ENCODE measurements around the gene TSNAX. TPM values are rescaled to one million over a fixed set of nuclear protein-coding genes. Genes with fewer than 3 reads are reported as not detected.
"Not testable (repeated sequence)": the region's sequence is repeated elsewhere in the genome, so short reads cannot be mapped to it uniquely, and the experiment has no call there.

TSNAX gene
- total RNA-seq, 2 experiments from 2014 or later: 28.3 to 38.0 TPM

DNA sequence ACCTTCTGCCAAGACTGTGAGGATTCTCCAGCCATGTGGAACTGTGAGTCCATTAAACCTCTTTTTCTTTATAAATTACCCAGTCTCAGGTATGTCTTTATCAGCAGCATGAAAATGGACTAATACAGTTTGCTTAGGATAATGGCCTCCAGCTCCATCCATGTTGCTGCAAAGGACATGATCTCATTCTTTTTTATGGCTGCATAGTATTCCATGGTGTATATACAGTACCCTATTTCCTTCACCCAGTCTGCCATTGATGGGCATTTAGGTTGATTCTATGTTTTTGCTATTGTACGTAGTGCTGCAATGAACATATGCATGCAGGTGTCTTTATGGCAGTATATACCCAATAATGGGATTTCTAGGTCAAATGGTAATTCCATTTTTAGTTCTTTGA, 25.3 kb upstream of the TSNAX start:
- CTCF ChIA-PET, H3K27ac Mint-ChIP-seq, ATAC-seq, H3K4me3 Mint-ChIP-seq, H3K36me3 Mint-ChIP-seq, DNase-seq, H3K4me1 Mint-ChIP-seq: not testable (repeated sequence)
- Mint-ChIP-seq H3K9me3 (ENCODE audit: low read depth) (peaks cover 23% of the 10 kb centered on the region), H3K27me3 (peaks cover 19% of the 10 kb centered on the region)

DNA sequence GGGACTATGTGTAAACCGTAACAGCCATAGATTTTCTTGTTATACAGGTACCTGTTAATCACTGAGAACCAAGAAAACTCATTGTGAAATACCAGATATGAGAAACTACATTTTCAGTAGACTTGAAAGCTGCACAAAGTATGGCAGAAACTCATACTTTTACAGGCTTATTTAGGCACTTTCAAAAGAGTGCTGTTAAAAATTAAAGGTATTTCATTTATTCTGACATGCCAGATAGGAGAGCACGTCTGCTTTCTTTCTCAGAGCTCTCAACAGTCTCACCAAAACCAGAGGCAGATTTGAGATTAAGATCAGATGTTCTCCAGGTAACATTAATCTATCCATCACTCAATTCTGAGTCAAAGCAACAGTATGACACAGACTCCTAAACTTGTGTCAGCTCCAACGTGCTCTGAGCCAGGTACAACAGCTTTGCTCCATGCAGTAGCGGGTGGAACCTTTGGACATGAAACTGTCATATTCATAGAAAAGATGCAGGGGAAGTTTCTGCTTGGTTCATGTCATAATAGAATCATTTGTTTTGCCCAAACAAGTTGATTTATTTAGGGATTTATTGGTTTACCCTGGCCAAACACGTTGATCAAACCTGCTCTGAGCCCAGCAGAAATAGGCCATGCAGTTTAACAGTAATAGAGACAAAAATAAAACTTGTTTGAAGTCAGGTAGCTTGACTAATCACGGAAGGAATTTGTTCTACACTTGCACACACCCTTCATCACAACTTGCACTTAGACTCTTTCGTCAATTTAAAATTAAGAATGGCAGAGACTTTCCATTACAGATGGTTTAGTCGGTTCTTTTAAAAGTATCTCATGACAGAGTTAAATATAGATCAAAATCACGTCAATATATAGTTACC, 20.8 kb upstream of the TSNAX start:
- ATAC-seq: no peak
- no peak for DNase-seq
- H3K36me3 Mint-ChIP-seq: no peaks in the 10 kb centered on the region

GRCh38 chr1:231508497-231508896, 20.0 kb upstream of the TSNAX start:
- peaks cover 5% of the 10 kb centered on the region for H3K9me3 Mint-ChIP-seq (ENCODE audit: low read depth)
- H3K27ac Mint-ChIP-seq: no peak overlapping the region
- H3K4me3 Mint-ChIP-seq: no peak overlapping the region
- DNase-seq (no peak), ATAC-seq (no peak)
- H3K27me3 Mint-ChIP-seq: peaks cover 22% of the 10 kb centered on the region
- H3K4me1 Mint-ChIP-seq: peaks cover 7% of the 10 kb centered on the region
- no peaks in the 10 kb centered on the region for H3K36me3 Mint-ChIP-seq
- CTCF ChIA-PET: no interaction called here

More for the DNA sequence above, 20.8 kb upstream of the TSNAX start:
- H3K4me1 Mint-ChIP-seq: peaks cover 7% of the 10 kb centered on the region
- CTCF ChIA-PET: no interaction called here
- H3K27ac Mint-ChIP-seq: no peak overlapping the region
- H3K9me3 Mint-ChIP-seq (ENCODE audit: low read depth): peaks cover 5% of the 10 kb centered on the region
- no peak overlapping the region for H3K4me3 Mint-ChIP-seq
- H3K27me3 Mint-ChIP-seq: peaks cover 22% of the 10 kb centered on the region

DNA sequence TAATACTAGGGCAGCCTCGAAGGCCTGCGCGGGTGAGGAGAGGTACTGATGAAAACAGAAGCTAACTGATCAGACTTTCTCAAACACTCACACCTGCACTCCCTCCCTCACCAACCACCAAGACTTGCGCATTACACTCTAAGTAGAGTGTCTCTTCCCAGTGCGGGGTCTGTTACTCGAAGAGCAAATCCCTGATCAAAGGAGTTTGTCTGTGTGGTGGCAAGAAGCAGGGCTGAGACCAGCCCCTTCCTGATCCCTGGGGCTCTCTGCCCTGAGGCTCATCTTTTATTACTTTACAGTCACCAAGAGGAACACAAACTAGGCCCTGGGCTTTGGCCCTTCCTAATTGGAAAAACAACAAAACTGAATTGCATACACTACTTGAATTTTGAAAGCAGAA, 19.5 kb upstream of the TSNAX start:
- CTCF ChIA-PET: interaction anchor here (1.0 kb wide), 1 partner anchor 22 kb away, joined by 3 read pairs; no protein-coding TSS in a partner anchor
- H3K4me3 Mint-ChIP-seq: no peak overlapping the region
- peaks cover 5% of the 10 kb centered on the region for H3K9me3 Mint-ChIP-seq (ENCODE audit: low read depth)
- H3K27me3 Mint-ChIP-seq: peaks cover 22% of the 10 kb centered on the region
- peaks cover 7% of the 10 kb centered on the region for H3K4me1 Mint-ChIP-seq
- no peak for DNase-seq
- ATAC-seq: no peak
- H3K27ac Mint-ChIP-seq: no peak overlapping the region
- H3K36me3 Mint-ChIP-seq: no peaks in the 10 kb centered on the region

DNA sequence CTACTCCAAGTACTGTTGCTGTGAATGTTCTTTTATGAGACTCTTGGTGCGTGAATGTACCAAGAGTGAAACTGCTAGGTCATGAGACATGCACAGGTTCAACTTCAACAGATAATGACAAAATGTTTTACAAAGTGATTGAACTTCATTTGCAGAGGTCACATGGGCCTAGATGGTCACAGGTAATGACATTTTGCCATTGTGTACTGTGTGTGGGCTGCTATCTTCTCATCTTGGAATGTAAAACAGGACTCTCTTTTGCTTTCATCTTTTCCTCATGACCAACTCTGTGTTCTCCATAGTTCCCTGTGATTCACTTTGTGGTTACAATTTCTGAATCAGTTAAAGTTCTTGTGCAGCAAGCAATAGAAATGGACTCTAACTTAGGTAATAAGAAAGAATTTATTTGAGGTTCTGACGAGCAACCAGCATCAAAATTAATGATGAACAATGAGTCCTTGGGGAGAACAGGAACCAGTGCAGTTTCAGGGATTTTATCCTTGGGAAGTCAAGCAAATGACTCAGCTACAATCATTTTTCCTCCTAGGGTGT, 16.2 kb upstream of the TSNAX start:
- CTCF ChIA-PET: no interaction called here
- no peak for DNase-seq
- Mint-ChIP-seq H3K4me1 (peaks cover 2% of the 10 kb centered on the region), H3K9me3 (ENCODE audit: low read depth) (no peaks in the 10 kb centered on the region), H3K27me3 (peaks cover 16% of the 10 kb centered on the region), H3K4me3 (no peak overlapping the region), H3K36me3 (no peaks in the 10 kb centered on the region), H3K27ac (no peak overlapping the region)
- no peak for ATAC-seq

GRCh38 chr1:231515748-231516147, 12.7 kb upstream of the TSNAX start:
- DNase-seq (no peak), ATAC-seq (no peak)
- no peaks in the 10 kb centered on the region for H3K36me3 Mint-ChIP-seq
- no peak overlapping the region for H3K4me3 Mint-ChIP-seq
- no peaks in the 10 kb centered on the region for H3K4me1 Mint-ChIP-seq
- peaks cover 26% of the 10 kb centered on the region for H3K27me3 Mint-ChIP-seq
- CTCF ChIA-PET: no interaction called here
- no peaks in the 10 kb centered on the region for H3K9me3 Mint-ChIP-seq (ENCODE audit: low read depth)
- no peak overlapping the region for H3K27ac Mint-ChIP-seq

DNA sequence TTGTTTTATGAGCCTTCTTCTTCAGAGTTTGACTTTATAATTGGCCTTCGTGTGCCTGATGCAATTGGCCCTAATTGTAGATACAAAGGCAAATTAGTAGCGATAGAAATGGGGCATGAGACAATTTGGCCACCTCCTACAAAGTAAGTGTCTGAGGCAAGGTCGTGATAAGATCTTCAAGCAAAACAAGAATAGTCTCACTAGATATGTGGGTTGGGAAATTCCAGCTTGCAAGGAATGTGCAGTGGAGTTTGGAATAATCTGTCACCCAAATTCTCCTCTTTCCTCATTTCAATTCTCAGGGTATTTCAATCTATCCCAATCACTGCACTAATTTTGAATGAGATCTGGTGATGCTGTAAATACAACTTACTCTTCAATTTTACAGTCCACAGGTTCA, 11.4 kb upstream of the TSNAX start:
- Mint-ChIP-seq H3K4me3 (no peak overlapping the region), H3K27me3 (peaks cover 22% of the 10 kb centered on the region), H3K9me3 (ENCODE audit: low read depth) (no peaks in the 10 kb centered on the region), H3K36me3 (no peaks in the 10 kb centered on the region), H3K27ac (no peak overlapping the region), H3K4me1 (no peaks in the 10 kb centered on the region)
- DNase-seq (no peak), ATAC-seq (no peak)
- CTCF ChIA-PET: no interaction called here

DNA sequence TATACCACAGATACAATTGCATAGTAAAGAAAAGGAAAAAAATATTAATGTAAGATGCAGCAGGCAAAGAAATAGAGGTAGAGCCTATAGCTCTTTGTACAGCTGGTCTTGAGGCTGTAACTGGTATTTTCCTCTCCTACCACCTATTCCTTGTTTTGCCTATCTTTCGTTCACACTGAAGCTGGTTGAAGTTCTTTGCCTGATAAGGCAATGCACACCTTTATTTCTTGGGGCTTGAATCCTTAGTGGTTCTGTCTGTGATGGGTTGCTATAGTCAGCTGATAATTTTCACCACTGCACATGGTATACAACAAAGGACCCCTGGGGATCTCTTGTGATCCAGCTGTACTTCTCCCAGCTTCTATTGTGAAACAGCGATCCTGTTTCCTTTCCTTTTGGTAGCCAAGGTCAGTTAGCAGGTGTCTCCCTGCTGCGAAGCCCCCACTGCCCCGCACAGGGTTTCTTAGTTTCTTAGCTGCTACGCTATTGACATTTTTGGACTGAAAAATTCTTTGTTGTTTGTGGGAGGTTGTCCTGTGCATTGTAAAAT, 9.9 kb upstream of the TSNAX start:
- H3K27me3 Mint-ChIP-seq: peaks cover 22% of the 10 kb centered on the region
- no peak overlapping the region for H3K27ac Mint-ChIP-seq
- ATAC-seq (no peak), DNase-seq (no peak)
- no peaks in the 10 kb centered on the region for H3K36me3 Mint-ChIP-seq
- CTCF ChIA-PET: no interaction called here
- no peaks in the 10 kb centered on the region for H3K4me1 Mint-ChIP-seq
- no peaks in the 10 kb centered on the region for H3K9me3 Mint-ChIP-seq (ENCODE audit: low read depth)
- H3K4me3 Mint-ChIP-seq: no peak overlapping the region

DNA sequence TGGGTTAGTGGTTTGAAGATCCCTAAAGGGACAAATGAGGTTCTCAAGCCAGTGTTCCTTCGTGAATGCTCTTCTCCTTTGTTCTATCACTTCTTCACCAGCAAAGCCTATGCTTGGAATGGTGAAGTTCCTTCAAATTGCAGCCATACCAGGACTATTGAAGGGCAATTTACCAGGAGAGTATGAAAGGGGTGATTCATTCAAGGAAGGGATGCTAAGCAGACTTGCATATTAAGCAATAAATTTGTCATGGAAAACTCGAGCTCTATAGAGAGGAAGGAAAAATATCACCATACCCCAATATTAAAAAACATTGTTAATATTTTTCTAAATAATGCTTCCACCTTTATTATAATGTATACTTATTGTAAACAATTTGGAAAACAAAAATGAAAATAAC, 9.3 kb upstream of the TSNAX start:
- H3K27ac Mint-ChIP-seq: no peak overlapping the region
- no peaks in the 10 kb centered on the region for H3K36me3 Mint-ChIP-seq
- H3K4me1 Mint-ChIP-seq: no peaks in the 10 kb centered on the region
- no peak overlapping the region for H3K4me3 Mint-ChIP-seq
- CTCF ChIA-PET: no interaction called here
- peaks cover 22% of the 10 kb centered on the region for H3K27me3 Mint-ChIP-seq
- H3K9me3 Mint-ChIP-seq (ENCODE audit: low read depth): no peaks in the 10 kb centered on the region
- no peak for DNase-seq
- no peak for ATAC-seq

- Mint-ChIP-seq H3K27me3 (peaks cover 12% of the 10 kb centered on the region), H3K4me1 (peaks cover 3% of the 10 kb centered on the region), H3K36me3 (no peaks in the 10 kb centered on the region), H3K27ac (no peak overlapping the region), H3K4me3 (no peak overlapping the region), H3K9me3 (ENCODE audit: low read depth) (no peaks in the 10 kb centered on the region)
- CTCF ChIA-PET: no interaction called here
- no peak for ATAC-seq
- DNase-seq: no peak
Observed at GRCh38 chr1:231522038-231522437, 6.4 kb upstream of the TSNAX start.

DNA sequence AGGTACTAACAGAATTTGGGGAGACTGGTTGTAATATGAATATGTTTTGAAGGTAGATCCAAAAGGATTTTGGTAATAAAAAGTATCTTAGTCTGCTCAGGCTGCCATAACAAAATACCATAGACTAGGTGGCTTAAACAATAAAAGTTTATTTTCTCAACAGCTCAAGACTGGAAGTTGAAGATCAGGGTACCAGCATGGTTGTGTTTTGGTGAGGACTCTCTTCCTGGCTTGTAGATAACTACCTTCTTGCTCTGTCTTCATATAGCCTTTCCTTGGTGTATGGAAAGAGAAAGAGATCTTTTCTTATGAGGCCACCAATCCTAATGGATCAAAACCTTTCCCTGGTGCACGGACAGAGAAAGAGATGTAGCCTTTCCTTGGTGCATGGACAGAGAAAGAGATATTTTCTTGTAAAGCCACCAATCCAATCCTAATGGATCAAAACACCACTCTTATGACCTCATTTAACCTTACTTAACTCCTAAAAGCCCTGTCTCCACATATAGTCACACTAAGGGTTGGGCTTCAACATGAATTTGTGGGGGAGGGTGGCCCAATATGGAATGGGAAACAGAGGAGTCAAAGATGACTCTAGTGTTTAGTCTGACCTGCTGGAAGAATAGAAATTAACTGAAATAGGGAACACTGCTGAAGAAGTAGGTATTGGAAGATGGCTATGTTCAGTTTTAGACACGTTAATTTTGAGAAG, 5.4 kb upstream of the TSNAX start:
- Mint-ChIP-seq H3K4me3 (no peak overlapping the region), H3K27me3 (peaks cover 3% of the 10 kb centered on the region), H3K36me3 (no peaks in the 10 kb centered on the region), H3K27ac (no peak overlapping the region), H3K4me1 (peaks cover 12% of the 10 kb centered on the region), H3K9me3 (ENCODE audit: low read depth) (no peaks in the 10 kb centered on the region)
- no peak for DNase-seq
- CTCF ChIA-PET: no interaction called here
- no peak for ATAC-seq

- DNase-seq (no peak), ATAC-seq (no peak)
- Mint-ChIP-seq H3K27ac (no peak overlapping the region), H3K4me3 (no peak overlapping the region), H3K4me1 (peaks cover 15% of the 10 kb centered on the region), H3K27me3 (no peaks in the 10 kb centered on the region), H3K36me3 (no peaks in the 10 kb centered on the region), H3K9me3 (ENCODE audit: low read depth) (no peaks in the 10 kb centered on the region)
- CTCF ChIA-PET: interaction anchor here (0.8 kb wide), 1 partner anchor 99 kb away, joined by 3 read pairs; no protein-coding TSS in a partner anchor
Observed at GRCh38 chr1:231523816-231524215, 4.7 kb upstream of the TSNAX start.

DNA sequence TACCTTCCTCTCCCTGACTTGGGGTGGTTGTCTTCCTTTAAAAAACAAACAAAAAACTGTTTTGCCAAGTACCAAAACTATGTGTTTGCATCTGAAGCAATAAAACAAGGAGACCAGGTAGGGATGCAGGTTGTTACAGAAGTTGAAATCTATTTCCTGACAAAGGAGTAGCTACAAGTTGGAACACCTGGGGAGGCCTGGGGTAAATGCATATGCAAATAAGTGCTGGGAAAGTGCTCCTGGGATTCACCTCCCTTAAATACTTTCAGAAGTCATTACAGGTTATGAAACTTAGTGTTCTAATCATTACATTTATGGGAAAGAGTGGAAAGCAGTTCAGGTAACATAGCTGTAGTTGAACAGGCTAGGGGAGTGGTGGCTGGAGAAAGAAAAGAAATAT, 1.9 kb upstream of the TSNAX start:
- CTCF ChIA-PET: no interaction called here
- DNase-seq (no peak), ATAC-seq (no peak)
- Mint-ChIP-seq H3K4me3 (no peak overlapping the region), H3K27me3 (no peaks in the 10 kb centered on the region), H3K4me1 (peaks cover 32% of the 10 kb centered on the region), H3K9me3 (ENCODE audit: low read depth) (no peaks in the 10 kb centered on the region), H3K36me3 (peaks cover 9% of the 10 kb centered on the region), H3K27ac (no peak overlapping the region)
